IMR-90 (cell line): ENCODE data around the gene CHMP4B. TPM values are rescaled to one million over a fixed set of nuclear protein-coding genes. Genes with fewer than 3 reads are reported as not detected.

Source experiments
- ATAC-seq: fragments of 200-7000 bp; cut with Tn5 transposase; 2 replicates; pipeline ENCODE4 v1.9.1; 2020; ENCODE audit warnings: low read depth, mild to moderate bottlenecking, moderate library complexity
- BruUV-seq: library from RNA; stranded (reverse); fragments of 400-500 nt; replicated peaks from 2 replicates; lab custom pipeline; 2021; lab: Mats Ljungman, UMichigan
- CTCF ChIA-PET: fragments of 300-600 bp; formaldehyde crosslinking; extraction: SDS; loops from one replicate; lab custom pipeline; 2021; ENCODE audit warnings: antibody characterized with exemption; lab: Yijun Ruan, JAX
- POLR2A ChIA-PET: fragments of 300-600 bp; sonication (Branson Sonifier 250); formaldehyde crosslinking; loops from one replicate; lab custom pipeline; 2022; ENCODE audit warnings: antibody characterized with exemption; ENCODE audit not compliant: unreplicated experiment; lab: Charles Lee
- DNase-seq: peaks from one replicate; pipeline ENCODE4 v3.0.0; 2013
- H2AFZ ChIP-seq: replicated peaks from 2 replicates; pipeline ENCODE3; 2013; ENCODE audit warnings: low read length, mild to moderate bottlenecking; ENCODE audit not compliant: poor library complexity
- H2AK5ac ChIP-seq: 2 replicates; pipeline ENCODE4 v1.6.1; 2013; ENCODE audit warnings: low read depth, low read length, inconsistent platforms
- H2AK9ac ChIP-seq: replicated peaks from 2 replicates; pipeline ENCODE3; 2013; ENCODE audit warnings: mild to moderate bottlenecking, low read depth, low read length, moderate library complexity; ENCODE audit not compliant: poor library complexity
- H2BK120ac ChIP-seq: 2 replicates; pipeline ENCODE4 v1.6.1; 2013; ENCODE audit warnings: low read depth, low read length, inconsistent platforms
- H2BK15ac ChIP-seq: 3 replicates; pipeline ENCODE4 v1.6.1; 2013; ENCODE audit warnings: low read depth, low read length, inconsistent platforms
- H2BK20ac ChIP-seq: 2 replicates; pipeline ENCODE4 v1.6.1; 2013; ENCODE audit warnings: low read depth, mild to moderate bottlenecking, inconsistent platforms, low read length, moderate library complexity
- H2BK5ac ChIP-seq: 2 replicates; pipeline ENCODE4 v1.6.1; 2013; ENCODE audit warnings: mild to moderate bottlenecking, low read depth, low read length, inconsistent platforms; ENCODE audit not compliant: poor library complexity, severe bottlenecking
- H3K14ac ChIP-seq: replicated peaks from 2 replicates; pipeline ENCODE4 v1.6.1; 2013; ENCODE audit warnings: low read depth, low read length, inconsistent platforms
- H3K18ac ChIP-seq: 2 replicates; pipeline ENCODE4 v1.6.1; 2013; ENCODE audit warnings: low read depth, low read length, control low read depth
- H3K23ac ChIP-seq: 2 replicates; pipeline ENCODE4 v1.6.1; 2013; ENCODE audit warnings: low read depth, low read length, inconsistent platforms
- H3K27ac ChIP-seq: 2 replicates; pipeline ENCODE4 v1.5.1; 2013; ENCODE audit warnings: mild to moderate bottlenecking, control low read depth, low read length; ENCODE audit not compliant: insufficient read depth
- H3K27me3 ChIP-seq: 2 replicates; pipeline ENCODE4 v1.6.1; 2013; ENCODE audit warnings: low read length; ENCODE audit not compliant: control insufficient read depth, insufficient read depth
- H3K36me3 ChIP-seq: 2 replicates; pipeline ENCODE4 v1.6.1; 2013; ENCODE audit warnings: low read length, mixed read lengths; ENCODE audit not compliant: control insufficient read depth, insufficient read depth
- H3K4ac ChIP-seq: 2 replicates; pipeline ENCODE4 v1.6.1; 2013; ENCODE audit warnings: low read depth, low read length, inconsistent platforms
- H3K4me1 ChIP-seq: 2 replicates; pipeline ENCODE4 v1.6.1; 2013; ENCODE audit warnings: low read length, mixed read lengths; ENCODE audit not compliant: control insufficient read depth, insufficient read depth
- H3K4me2 ChIP-seq: 2 replicates; pipeline ENCODE4 v1.6.1; 2013; ENCODE audit warnings: low read depth, mild to moderate bottlenecking, control low read depth, low read length, moderate library complexity
- H3K4me3 ChIP-seq: 2 replicates; pipeline ENCODE4 v1.5.1; 2013; ENCODE audit warnings: low read depth, mild to moderate bottlenecking, control low read depth, low read length, moderate library complexity; ENCODE audit not compliant: insufficient read depth
- H3K56ac ChIP-seq: 2 replicates; pipeline ENCODE4 v1.6.1; 2013; ENCODE audit warnings: low read length, inconsistent platforms; ENCODE audit not compliant: insufficient read depth; ENCODE audit errors: extremely low read depth
- H3K79me1 ChIP-seq, 2 experiments: 2 replicates each; pipeline ENCODE4 v1.6.1; 2013; ENCODE audit warnings: low read length in 2 of 2, inconsistent platforms in 1 of 2, low read depth in 1 of 2
- H3K9ac ChIP-seq: 2 replicates; pipeline ENCODE4 v1.6.1; 2013; ENCODE audit warnings: low read depth, low read length, control low read depth
- H3K9me1 ChIP-seq: 2 replicates; pipeline ENCODE4 v1.6.1; 2013; ENCODE audit warnings: low read length, inconsistent platforms; ENCODE audit not compliant: insufficient read depth
- H3K9me3 ChIP-seq: 2 replicates; pipeline ENCODE4 v1.6.1; 2013; ENCODE audit warnings: low read length; ENCODE audit not compliant: control insufficient read depth, insufficient read depth
- H4K20me1 ChIP-seq: 2 replicates; pipeline ENCODE4 v1.6.1; 2013; ENCODE audit warnings: low read length, inconsistent platforms; ENCODE audit not compliant: insufficient read depth
- H4K5ac ChIP-seq: 2 replicates; pipeline ENCODE4 v1.6.1; 2013; ENCODE audit warnings: mild to moderate bottlenecking, low read depth, low read length, control low read depth
- H4K8ac ChIP-seq, 2 experiments: 2 replicates each; pipeline ENCODE4 v1.6.1; 2013; ENCODE audit warnings: low read depth in 2 of 2, low read length in 2 of 2, control low read depth in 1 of 2, inconsistent platforms in 1 of 2
- H4K91ac ChIP-seq: 2 replicates; pipeline ENCODE4 v1.6.1; 2013; ENCODE audit warnings: low read depth, low read length, inconsistent platforms; ENCODE audit not compliant: insufficient read depth
- BHLHE40 ChIP-seq: fragments of 150-350 bp; IDR thresholded peaks from 2 replicates; pipeline ENCODE4 v1.6.1; 2016; ENCODE audit warnings: mild to moderate bottlenecking, low read depth, low read length
- CEBPB ChIP-seq: IDR thresholded peaks from 2 replicates; pipeline ENCODE4 v1.6.1; 2012; ENCODE audit warnings: low read depth, low read length, improper control_type of control experiment
- CHD1 ChIP-seq: IDR thresholded peaks from 2 replicates; pipeline ENCODE4 v1.6.1; 2012; ENCODE audit warnings: low read depth, low read length, improper control_type of control experiment
- CTCF ChIP-seq: conservative IDR thresholded peaks from 2 replicates; pipeline ENCODE4 v1.5.1; 2012; ENCODE audit warnings: mild to moderate bottlenecking, low read depth, low read length, improper control_type of control experiment
- ELK1 ChIP-seq: fragments of 150-350 bp; IDR thresholded peaks from 2 replicates; pipeline ENCODE4 v1.6.1; 2016; ENCODE audit warnings: low read depth, mild to moderate bottlenecking, low read length, moderate library complexity, borderline replicate concordance
- FOS ChIP-seq: fragments of 150-350 bp; IDR thresholded peaks from 2 replicates; pipeline ENCODE4 v1.6.1; 2016; ENCODE audit warnings: low read depth, low read length
- MAFK ChIP-seq: IDR thresholded peaks from 2 replicates; pipeline ENCODE4 v1.6.1; 2012; ENCODE audit warnings: low read depth, low read length, improper control_type of control experiment
- MAZ ChIP-seq: IDR thresholded peaks from 2 replicates; pipeline ENCODE4 v1.6.1; 2012; ENCODE audit warnings: low read depth, mild to moderate bottlenecking, low read length, improper control_type of control experiment, moderate library complexity, borderline replicate concordance
- MXI1 ChIP-seq: IDR thresholded peaks from 2 replicates; pipeline ENCODE4 v1.6.1; 2012; ENCODE audit warnings: low read depth, mild to moderate bottlenecking, low read length, moderate library complexity, borderline replicate concordance
- NFE2L2 ChIP-seq: fragments of 150-350 bp; IDR thresholded peaks from 2 replicates; pipeline ENCODE4 v1.6.1; 2016; ENCODE audit warnings: low read depth, mild to moderate bottlenecking, low read length
- POLR2A ChIP-seq: IDR thresholded peaks from 2 replicates; pipeline ENCODE4 v1.6.1; 2012; ENCODE audit warnings: mild to moderate bottlenecking, low read depth, low read length
- RCOR1 ChIP-seq: IDR thresholded peaks from 2 replicates; pipeline ENCODE4 v1.6.1; 2012; ENCODE audit warnings: mild to moderate bottlenecking, low read length, improper control_type of control experiment; ENCODE audit not compliant: insufficient replicate concordance
- RFX5 ChIP-seq: IDR thresholded peaks from 2 replicates; pipeline ENCODE4 v1.8.0; 2012; ENCODE audit warnings: low read depth, mild to moderate bottlenecking, low read length, moderate library complexity
- SMC3 ChIP-seq: fragments of 150-350 bp; IDR thresholded peaks from 2 replicates; pipeline ENCODE4 v1.6.1; 2016; ENCODE audit warnings: low read depth, mild to moderate bottlenecking, antibody characterized with exemption, low read length, moderate library complexity
- USF2 ChIP-seq: fragments of 150-350 bp; IDR thresholded peaks from 2 replicates; pipeline ENCODE4 v1.6.1; 2017; ENCODE audit warnings: mild to moderate bottlenecking, antibody characterized with exemption, low read length, low read depth
- WGBS, 2 experiments: methylation state at CpG; one replicate each; pipeline versions ENCODE4 v1.1.5 to v1.1.7; 2013; ENCODE audit warnings: missing lambda C conversion rate in 2 of 2; ENCODE audit not compliant: insufficient read length in 1 of 2; ENCODE audit errors: extremely low coverage in 2 of 2; 5-methylcytosine and 5-hydroxymethylcytosine counted together
- dilution Hi-C: fragments of 300-500 bp; cut with HindIII; formaldehyde crosslinking; loops from one replicate; pipeline ENCODE4 v1.14.3; 2018; ENCODE audit warnings: low sequenced_read_pairs; ENCODE audit not compliant: unreplicated experiment
- in situ Hi-C: fragments of 300-500 bp; cut with MboI; formaldehyde crosslinking; loops from 3 replicates; pipeline ENCODE4 v1.14.3; 2019; ENCODE audit warnings: low sequenced_read_pairs, inconsistent platforms, mixed read lengths
- intact Hi-C: fragments of 100-400 bp; cut with micrococcal nuclease; formaldehyde crosslinking; loops from 2 replicates; pipeline ENCODE4 v1.10.0; 2022
- polyA plus RNA-seq, 3 experiments: library from polyadenylated mRNA; depleted of rRNA; stranded (reverse); fragments of >200 nt; gene quantifications; 2 replicates each; pipeline ENCODE4 v1.2.3, GENCODE V29; 2012; ENCODE audit warnings: low replicate concordance in 1 of 3
- total RNA-seq: library from RNA; depleted of rRNA; stranded (reverse); fragments of >200 nt; gene quantifications from 2 replicates; pipeline ENCODE4 v1.2.3, GENCODE V29; 2012

Gene CHMP4B
- total and polyA plus RNA-seq, 2 of the 4 experiments (the other 2 are of a cell fraction): 30.3 to 94.8 TPM

DNA sequence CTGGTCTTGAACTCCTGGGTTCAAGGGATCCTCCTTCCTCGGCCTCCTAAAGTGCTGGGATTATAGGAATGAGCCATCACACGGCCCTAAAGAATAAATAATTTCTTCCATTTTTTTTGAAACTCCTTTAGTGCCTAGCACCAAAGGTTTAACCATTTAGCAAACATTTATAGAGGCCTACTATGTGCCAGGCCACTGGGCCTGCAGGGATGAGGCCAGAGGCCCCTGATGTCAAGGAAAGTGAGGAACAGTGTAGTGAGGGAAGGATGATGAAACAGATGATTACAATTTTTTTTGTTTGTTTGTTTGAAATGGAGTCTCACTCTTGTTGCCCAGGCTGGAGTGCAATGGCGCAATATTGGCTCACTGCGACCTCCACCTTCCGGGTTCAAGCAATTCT, 45.6 kb upstream of the CHMP4B start:
- H2BK120ac ChIP-seq: no peak overlapping the region
- no peak overlapping the region for H3K23ac ChIP-seq
- H4K20me1 ChIP-seq: no peaks in the 10 kb centered on the region
- no peak overlapping the region for H3K56ac ChIP-seq
- H2BK5ac ChIP-seq: no peak overlapping the region
- no peak overlapping the region for H4K5ac ChIP-seq
- H3K14ac ChIP-seq: no peak overlapping the region
- BruUV-seq: no TSS peak
- no peak for TF ChIP-seq MXI1
- TF ChIP-seq USF2: no peak
- TF ChIP-seq RFX5: no peak
- TF ChIP-seq CTCF: no peak
- TF ChIP-seq ELK1: no peak
- TF ChIP-seq POLR2A: no peak
- TF ChIP-seq RCOR1: no peak
- no peak for TF ChIP-seq NFE2L2
- no peak for TF ChIP-seq CHD1
- TF ChIP-seq MAFK: no peak
- no peak for TF ChIP-seq MAZ
- no peak for TF ChIP-seq FOS
- TF ChIP-seq SMC3: no peak
- no peak for TF ChIP-seq CEBPB
- TF ChIP-seq BHLHE40: no peak
- H2AK5ac ChIP-seq: no peak overlapping the region
- peaks cover 6% of the 10 kb centered on the region; the same call in 1 of the 2 replicates for H3K9me1 ChIP-seq
- H2BK20ac ChIP-seq: no peak overlapping the region
- DNase-seq: no peak
- H3K4me1 ChIP-seq: no peaks in the 10 kb centered on the region
- no peak overlapping the region for H3K27ac ChIP-seq
- H3K4me3 ChIP-seq: no peak overlapping the region
- no peak overlapping the region for H2BK15ac ChIP-seq
- H2AFZ ChIP-seq: no peak overlapping the region
- H3K36me3 ChIP-seq: peaks cover 10% of the 10 kb centered on the region; the same call in 1 of the 2 replicates
- no peak overlapping the region for H3K4ac ChIP-seq
- no CpG with 5 or more reads among the region's 5 CpGs for WGBS, 2 experiments
- CTCF ChIA-PET: no interaction called here
- H3K27me3 ChIP-seq: no peaks in the 10 kb centered on the region
- no peak overlapping the region for H3K18ac ChIP-seq
- H3K9ac ChIP-seq: no peak overlapping the region
- dilution Hi-C loops: no loop called here
- no peak overlapping the region for H4K8ac ChIP-seq
- intact Hi-C loops: no loop called here
- H3K4me2 ChIP-seq: no peak overlapping the region
- H3K79me1 ChIP-seq: no peaks in the 10 kb centered on the region
- in situ Hi-C loops: no loop called here
- POLR2A ChIA-PET: no interaction called here
- H4K91ac ChIP-seq: no peak overlapping the region
- H3K9me3 ChIP-seq: no peaks in the 10 kb centered on the region
- ATAC-seq: no peak
- H2AK9ac ChIP-seq: no peak overlapping the region
